M059J (cell line): ENCODE data around the gene MBD3L1. TPM values are rescaled to one million over a fixed set of nuclear protein-coding genes. Genes with fewer than 3 reads are reported as not detected.

Source experiments
- DNase-seq: peaks from one replicate; pipeline ENCODE4 v3.0.0-alpha.2; 2012; ENCODE audit warnings: low read depth
- total RNA-seq: library from RNA; depleted of rRNA; stranded (reverse); fragments of >200 nt; shearing (Covaris generic); gene quantifications from 2 replicates; pipeline ENCODE4 v1.2.3, GENCODE V29; 2014; rRNA removed

Gene MBD3L1
- total RNA-seq, 1 experiment from 2014 or later, result not detected

- DNase-seq, result no peak
These were observed 48.8 kb downstream of the MBD3L1 start for GRCh38 chr19:8880868-8881488.

- no peak for DNase-seq
These were observed 49.3 kb downstream of the MBD3L1 start for GRCh38 chr19:8881512-8881911.

GRCh38 chr19:8884416-8884815, 52.2 kb downstream of the MBD3L1 start:
- DNase-seq, result no peak

- no peak for DNase-seq
These were observed 55.2 kb downstream of the MBD3L1 start for GRCh38 chr19:8887364-8887763.

- DNase-seq, result no peak
These were observed 58.1 kb downstream of the MBD3L1 start for GRCh38 chr19:8890260-8890659.

Other genes starting within 250 kb of the MBD3L1 start
- gene ADAMTS10, start 221.7 kb upstream of the MBD3L1 start, total RNA-seq, result 3.4 and 5.4 TPM in 2 replicates
- not detected in 2 replicates for gene NFILZ, start 201.7 kb upstream of the MBD3L1 start, total RNA-seq
- gene ACTL9, start 133.6 kb upstream of the MBD3L1 start, total RNA-seq, result not detected in 2 replicates
- not detected in 2 replicates for gene OR2Z1, start 110.7 kb upstream of the MBD3L1 start, total RNA-seq
- gene ZNF558, start 73 bp upstream of the MBD3L1 start, total RNA-seq, result 4.5 and 20.4 TPM in 2 replicates
- gene MUC16, start 178.0 kb downstream of the MBD3L1 start, total RNA-seq, result not detected in 2 replicates